HG03064 (cell line): ENCODE measurements around the gene BIRC2.
A peak's percentile ranks its signal among the peaks of the same experiment; 100 is the strongest.
"Not testable (repeated sequence)": the region's sequence is repeated elsewhere in the genome, so short reads cannot be mapped to it uniquely, and the experiment has no call there.

Experiments used
- ATAC-seq: cut with Tn5 transposase; IDR thresholded peaks from one replicate; pipeline ENCODE4 v1.9.1; 2021; ENCODE audit warnings: low read depth; ENCODE audit not compliant: unreplicated experiment

The BIRC2 gene

DNA sequence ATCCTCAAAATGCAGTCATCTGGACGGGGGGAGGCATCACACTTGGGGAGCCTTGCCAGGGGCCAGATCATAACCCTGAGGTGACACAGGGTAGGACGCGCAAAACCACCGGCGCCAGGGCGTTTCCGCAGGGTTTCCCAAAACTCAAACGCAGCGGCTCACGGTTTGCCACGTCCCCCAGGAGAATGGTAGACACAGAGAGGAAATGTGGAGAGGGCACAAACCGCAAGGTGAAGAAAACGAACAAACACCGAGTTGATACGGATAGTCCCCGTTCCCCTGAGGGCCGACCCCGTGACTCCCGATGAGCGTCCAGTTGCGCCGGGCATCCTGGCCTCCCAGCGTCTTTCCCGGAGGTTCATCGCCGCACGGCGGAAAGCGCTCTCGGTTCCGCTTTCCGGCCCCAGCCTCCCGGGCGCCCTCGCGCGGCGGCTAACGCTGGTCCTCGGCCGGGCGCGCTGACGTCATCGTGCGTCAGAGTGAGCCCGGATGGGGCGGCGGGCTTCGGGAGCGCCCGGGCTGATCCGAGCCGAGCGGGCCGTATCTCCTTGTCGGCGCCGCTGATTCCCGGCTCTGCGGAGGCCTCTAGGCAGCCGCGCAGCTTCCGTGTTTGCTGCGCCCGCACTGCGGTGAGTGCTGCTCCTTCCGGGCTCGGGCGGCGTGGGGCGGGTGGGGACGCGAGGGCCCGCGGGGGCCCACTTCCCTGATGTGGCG is at the start of gene BIRC2:
TSS of gene BIRC2 (plus strand) at position 467 of the 714 bp plus-strand sequence. CDS start 2,641 bp downstream, outside the sequence.
- peak; percentile 82 for ATAC-seq

DNA sequence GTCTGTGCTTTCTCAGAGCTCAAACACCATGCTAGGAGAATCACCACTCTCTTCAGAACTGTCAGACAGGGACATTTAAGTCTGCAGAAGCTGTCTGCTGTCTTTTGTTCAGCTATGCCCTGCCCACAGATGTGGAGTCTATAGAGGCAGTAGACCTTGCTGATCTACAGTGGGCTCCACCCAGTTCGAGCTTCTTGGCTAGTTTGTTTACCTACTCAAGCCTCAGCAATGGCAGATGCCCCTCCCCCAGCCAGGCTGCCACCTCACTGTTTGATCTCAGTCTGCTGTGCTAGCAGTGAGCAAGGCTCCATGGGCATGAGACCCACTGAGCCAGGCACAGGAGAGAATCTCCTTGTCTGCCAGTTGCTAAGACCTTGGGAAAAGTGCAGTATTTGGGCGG is 46.2 kb upstream of the BIRC2 start:
- ATAC-seq: not testable (repeated sequence)

DNA sequence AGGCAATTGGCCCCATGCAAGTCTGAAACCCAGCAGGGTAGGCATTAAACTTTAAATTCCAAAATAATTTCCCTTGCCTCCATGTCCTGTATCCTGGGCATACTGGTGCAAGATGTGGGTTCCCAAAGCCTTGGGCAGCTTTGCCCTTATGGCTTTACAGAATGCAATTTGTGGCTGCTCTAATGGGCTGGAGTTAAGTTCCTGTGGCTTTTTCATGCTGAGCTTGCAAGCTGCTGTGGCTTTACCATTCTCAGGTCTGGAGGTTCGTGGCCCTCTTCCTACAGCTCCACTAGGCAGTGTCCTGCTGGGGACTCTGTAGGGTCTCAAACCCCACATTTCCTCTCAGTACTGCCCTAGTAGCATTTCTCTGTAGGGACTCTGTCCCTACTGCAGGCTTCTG is 44.8 kb upstream of the BIRC2 start:
- ATAC-seq: no peak

DNA sequence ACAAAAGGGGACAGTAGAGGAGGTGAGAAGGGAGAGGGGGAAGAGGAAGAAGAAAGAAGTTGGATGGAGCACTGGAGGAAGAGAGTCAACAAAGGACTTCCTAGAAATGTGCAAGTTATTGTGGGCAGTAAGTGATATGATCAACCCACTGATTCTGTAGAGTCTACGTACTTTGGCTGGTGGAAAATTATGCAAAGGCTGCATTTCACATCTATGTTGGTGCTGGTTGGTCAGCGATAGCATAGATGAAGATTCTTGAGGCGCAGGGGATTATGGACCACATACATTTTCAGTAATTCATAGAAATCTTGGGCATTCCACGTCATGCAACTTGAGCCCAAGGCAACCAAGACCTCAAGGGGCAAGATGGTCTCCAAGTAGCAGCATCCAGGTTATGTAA is 42.3 kb upstream of the BIRC2 start:
- ATAC-seq: no peak

DNA sequence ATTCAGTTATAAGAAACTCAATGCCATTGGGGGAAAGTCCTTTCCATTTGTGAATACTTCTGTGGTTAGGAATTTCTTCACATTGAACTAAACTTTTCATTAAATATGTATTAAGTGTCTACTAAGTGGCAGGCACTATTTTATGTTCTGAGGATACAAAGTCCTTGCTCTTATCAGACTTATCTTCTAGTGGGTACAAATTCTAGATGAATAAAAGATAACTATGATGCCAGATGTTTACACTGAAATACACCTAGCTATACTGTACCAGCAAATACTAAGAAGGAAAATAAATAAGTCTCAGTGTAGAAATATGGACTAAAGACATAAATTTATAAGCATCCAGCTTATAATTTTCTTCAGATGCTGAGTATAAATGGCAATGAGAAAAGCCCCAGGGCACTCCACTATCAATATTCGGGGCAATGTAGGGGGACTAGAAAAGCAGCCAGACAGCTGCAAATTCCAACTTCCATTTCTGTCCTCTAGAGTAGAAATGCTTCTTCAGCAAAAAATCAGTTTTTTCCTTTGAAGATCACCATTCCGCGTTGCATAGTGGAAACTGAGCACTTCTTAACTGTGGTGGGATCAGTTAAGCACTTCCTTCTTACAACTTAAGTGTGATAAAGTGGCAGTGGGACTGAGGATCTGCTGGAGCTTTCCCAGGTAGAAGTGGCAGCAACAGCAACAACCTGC is 41.5 kb upstream of the BIRC2 start:
- no peak for ATAC-seq

DNA sequence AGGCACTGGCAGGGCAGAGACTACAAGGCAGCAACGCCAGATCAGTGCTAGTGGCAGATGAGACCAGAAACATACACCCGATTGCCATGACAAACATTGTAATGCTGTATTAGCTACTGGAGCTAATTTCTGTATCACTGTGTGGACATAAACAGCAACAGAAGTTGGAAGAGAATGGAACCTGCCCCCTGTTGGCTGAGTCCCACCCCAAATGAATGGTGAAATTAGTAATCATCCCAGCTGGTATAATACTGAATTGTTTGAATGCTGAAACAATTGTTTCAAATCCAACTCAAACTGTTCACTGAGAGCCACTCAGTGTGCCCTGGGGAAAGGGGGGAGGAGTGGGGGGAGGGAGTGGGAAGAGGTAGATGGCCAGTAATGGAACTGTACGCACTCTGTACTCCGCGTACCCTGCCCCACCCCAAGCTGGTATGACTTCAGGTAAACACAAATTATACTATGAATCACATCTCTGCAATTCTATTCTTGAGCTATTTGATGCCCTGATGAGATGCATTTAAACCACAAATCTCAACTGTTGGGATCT is 40.9 kb upstream of the BIRC2 start:
- no peak for ATAC-seq

DNA sequence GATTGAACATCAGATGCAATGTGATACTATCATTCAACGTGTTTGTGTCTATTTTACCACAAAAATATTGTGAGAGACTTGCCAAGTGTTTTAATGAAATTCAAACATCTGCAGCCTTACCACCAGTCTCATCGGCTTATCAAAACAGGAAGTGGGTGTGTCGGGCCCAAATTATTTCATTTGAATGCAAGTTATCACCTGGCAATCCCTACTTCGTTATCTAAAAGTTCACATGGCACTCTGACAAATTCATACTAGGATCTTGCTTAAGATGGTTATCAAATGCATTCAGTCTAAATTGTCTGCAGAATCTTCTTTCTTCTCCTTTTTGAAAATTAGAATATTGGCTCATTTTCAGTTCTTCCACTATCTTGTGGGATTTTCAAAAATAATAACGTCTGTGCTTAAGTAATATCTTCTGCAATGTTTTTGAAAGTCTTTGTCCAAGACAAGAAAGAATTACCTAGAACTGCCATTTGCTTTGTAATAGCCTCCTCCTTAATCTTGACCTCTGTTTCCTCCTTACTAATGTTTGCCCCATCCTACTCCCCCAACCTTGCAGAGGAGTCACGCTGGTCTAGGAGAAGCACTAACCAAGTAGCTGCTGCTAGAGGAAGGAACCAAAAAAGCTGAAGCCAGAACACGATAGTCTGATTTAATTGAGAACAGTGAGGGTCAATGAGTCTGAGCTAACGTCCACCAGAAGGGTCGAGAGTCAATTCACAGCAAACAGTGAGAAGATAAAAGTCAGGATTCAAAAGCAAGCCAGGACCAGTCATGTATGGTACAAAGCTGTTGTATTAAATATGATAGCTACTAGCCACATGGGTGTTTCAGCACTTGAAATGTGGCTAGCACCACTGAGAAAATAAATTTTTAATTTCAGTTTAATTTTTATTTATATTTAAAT is 39.9 kb upstream of the BIRC2 start:
- no peak for ATAC-seq

DNA sequence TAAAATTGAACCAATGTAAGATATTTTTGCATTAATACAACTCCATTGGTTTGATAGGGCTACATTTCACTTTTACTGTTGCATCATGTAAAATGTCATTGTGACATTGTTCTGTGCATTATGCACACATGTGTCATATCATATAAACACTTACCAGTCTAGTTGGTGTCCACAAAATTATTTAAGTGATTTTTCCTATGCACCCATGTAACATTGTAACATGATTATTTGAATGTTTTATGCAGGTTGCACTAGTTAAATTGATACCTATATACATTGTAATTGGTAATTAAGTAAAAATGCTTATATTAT is 39.3 kb upstream of the BIRC2 start:
- no peak for ATAC-seq

DNA sequence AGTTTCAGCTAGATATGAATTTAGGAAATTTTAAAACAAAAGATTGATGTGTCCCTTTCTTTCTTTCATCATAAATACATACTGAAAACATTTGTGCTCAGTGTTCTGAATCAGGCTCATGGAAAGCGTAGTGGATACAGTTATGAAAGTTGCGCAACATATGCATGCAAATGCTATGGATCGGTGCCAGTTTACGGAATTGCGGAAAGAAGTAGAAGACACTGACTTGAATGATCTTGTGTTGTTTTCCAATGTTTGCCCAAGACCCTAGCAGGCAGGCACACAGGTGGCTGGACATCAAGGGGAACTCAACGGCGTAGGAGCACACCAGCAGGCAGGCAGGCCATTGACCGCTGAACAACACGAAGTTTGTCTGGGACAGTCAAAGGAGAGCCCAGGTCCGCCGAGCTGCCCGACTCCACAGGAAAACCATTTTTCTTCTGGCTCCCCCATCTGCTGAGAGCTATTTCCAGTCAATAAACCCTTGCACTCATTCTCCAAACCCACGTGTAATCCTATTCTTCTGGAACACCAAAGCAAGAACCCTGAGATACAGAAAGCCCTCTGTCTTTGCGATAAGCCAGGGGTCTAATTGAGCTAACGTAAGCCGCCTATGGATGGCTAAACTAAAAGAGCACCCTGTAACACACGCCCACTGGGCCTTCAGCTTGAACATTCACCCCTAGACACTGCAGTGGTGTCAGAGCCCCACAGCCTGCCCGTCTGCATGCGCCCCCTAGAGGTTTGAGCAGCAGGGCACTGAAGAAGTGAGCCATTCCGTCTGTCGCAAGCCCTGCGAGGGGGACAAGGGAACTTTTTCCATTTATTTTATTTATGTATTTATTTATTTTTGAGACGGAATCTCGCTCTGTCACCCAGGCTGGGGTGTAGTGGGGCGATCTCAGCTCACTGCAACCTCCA is 37.1 kb upstream of the BIRC2 start:
- no peak for ATAC-seq

DNA sequence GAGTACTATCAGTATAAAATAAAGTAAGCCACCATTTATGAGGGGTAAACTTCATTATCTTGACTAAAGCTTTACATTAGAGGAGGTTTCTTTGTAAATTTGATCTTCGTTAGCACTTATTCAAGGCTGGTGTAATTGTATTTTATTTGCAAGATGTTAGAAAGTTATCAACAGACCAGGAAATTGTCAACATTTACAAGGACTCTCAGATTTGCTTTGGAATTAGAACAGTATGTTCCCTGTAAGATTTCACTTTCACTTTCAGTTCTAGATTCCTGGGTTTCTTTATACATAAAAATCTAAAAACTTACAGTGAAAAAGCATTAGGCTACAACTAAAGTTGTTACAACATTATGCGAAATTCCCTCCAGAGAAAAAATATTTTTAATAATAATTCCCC is 34.3 kb upstream of the BIRC2 start:
- ATAC-seq: no peak

DNA sequence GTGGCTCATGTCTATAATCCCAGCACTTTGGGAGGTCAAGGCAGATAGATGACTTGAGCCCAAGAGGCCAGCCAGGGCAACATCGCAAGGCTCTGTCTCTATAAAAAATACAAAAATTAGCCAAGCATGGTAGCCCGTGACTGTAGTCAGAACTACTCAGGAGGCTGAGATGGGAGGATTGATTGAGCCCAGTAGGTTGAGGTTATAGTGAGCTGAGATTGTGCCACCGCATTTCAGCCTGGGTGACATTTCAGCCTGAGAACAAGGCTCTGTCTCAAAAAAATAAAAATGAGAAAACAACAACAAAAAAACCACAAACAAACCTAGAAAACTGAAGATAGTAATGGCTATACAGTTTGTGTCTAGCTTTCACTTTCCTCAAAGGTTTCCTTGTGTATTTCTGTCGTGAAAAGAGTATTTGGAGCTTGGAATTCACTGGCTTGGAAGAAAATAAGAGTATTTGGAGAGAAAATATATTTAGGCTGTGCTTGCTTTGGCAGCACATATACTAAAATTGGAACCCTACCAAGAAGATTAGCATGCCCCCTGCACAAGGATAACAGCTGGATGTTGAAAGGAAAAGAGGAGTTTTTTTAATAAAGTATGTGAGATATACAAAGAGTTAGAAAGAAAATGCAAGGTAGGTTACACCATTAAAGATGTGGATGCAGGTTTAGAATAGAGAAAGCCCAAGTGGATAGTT is 33.6 kb upstream of the BIRC2 start:
- ATAC-seq: no peak

DNA sequence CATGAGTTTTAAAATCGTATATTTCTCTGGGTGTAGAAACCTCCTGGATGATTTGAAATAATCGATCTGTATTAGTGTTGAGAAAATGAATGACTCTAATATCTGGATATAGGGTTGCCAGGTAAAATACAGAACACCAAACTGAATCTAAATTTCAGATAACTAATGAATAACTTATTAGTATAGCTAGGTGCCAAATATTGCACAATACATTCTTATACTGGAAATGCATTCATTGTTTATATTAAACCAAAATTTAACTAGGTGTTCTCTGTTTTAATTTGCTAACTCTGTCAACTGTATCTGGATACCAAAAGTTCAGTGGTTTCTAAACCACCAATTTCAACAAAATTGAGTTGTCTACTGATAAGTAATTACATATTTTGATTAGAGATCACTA is 32.2 kb upstream of the BIRC2 start:
- no peak for ATAC-seq

DNA sequence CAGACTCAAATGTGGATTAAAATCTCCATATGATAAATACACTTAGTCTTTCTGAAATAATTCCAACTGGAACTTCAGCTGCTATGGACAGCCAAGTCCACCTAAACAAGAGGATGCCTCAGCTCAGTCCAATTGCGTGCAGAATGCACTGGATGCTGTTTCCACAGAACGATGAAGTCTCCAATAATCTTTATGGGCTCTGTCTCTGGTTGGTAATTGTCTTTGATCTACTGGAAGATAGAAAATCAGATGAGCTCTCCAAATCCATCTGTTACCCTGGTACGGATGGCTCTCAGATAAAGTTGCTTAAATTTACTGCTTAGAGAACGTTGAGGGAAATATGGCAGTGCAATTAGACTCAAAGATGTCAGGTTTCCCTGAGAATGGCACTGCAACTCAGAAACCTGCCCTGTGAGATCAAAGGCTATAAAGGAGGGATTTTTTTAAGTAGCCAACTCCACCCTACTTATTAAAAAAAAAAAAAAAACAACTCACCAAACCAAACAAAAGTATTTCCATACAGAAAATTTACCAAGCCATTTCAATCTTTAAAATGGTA is 30.6 kb upstream of the BIRC2 start:
- no peak for ATAC-seq

DNA sequence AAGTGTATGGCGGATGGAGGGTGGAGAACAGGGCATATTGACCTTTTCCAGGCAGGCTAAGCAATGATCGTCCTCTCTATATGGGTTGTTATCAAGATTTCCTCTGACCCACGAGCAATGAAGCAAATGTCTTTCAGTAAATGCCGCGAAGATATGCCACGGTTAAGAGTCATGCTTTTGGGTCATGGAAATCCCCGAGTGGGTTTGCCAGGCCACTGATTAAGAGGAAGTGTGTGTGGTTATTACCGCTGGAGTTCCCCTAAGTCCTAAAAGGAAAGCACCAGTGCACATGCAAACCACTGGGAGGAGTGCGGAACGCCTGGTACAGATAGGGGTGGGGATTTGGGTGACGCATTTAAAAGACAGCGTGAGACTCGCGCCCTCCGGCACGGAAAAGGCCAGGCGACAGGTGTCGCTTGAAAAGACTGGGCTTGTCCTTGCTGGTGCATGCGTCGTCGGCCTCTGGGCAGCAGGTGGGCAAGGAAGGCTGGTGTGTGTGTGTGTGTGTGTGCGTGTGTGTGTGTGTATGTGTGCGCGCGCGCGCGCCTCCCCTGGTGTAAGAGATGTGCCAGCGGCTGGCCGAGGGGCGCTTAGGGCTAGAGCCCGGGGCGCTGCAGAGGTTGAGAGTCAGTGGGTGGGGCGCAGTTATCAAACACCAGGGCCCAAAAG is 29.8 kb upstream of the BIRC2 start, which contains the start of gene BIRC3:
TSS of gene BIRC3 (plus strand) at position 386 of the 669 bp plus-strand sequence. CDS start 7,026 bp downstream, outside the sequence.
- ATAC-seq: peak; percentile 74

DNA sequence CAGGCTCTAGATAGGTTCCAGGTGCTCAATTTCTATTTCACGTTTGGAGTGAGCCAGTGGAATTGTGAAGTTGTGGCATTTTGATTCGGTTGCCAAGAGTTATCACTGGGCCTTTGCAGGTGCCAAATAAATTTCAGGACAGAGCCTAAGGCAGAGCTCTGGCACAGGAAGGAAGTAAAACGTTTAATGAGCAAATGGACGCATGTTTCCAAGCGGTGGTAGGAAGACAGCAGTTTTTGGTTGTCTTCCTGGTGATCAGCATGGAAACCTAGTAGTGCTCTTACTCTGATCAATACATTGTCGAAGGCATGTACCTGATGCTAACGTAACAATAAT is 29.3 kb upstream of the BIRC2 start:
- peak; percentile 1 for ATAC-seq

DNA sequence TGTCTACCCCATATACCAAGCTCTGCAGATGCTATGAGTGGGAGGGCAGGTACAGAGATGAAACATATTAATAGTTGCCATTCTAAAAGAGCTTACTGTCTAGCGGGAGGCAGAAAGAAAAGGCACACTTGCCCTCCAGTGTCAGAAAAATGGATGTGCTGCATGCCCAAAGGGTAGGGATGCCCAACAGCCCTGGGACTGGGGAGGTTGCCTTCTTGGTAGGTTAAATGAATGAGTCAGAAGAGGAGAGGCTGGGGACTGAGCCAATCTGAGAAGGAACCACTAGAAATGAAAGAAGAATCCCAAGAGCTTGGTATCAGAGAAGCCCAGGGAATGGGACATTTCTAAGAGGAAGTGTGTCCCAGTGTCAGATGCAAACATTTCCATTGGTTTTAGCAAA is 28.5 kb upstream of the BIRC2 start:
- ATAC-seq: no peak

DNA sequence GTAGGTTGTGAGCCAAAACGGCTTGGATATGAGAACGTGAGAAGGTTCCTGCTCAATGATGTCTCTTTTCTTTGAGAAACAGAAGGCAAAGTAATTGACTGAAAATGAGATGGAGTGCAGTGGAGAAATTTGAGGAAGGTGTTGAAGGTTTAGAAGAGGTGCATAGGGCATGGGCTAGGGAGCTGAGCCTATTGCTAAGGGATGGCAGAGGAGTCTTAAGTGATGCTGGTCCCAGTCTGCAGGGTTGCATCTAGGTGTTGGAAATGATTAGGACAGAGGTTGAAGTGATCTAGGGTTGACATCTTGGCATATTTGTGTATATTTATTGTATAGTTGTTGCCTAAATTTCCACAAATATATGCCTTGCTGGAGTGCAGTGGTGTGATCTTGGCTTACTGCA is 27.5 kb upstream of the BIRC2 start:
- ATAC-seq: no peak

DNA sequence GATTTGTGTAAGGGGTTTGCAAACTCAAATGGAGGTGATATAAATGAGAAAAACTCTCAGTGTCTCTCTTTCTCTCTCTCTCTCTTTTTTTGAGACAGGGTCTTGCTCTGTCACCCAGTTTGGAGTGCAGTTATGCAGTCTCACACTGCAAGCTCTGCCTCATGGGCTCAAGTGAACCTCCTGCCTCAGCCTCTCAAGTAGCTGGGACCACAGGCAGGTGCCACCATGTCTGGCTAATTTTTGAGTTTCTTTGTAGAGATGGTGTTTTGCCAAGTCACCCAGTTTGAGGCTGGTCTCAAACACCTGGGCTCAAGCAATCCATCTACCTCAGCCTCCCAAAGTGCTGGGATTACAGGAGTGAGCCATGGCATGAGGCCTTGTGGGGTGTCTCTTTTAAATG is 26.8 kb upstream of the BIRC2 start:
- ATAC-seq: no peak

DNA sequence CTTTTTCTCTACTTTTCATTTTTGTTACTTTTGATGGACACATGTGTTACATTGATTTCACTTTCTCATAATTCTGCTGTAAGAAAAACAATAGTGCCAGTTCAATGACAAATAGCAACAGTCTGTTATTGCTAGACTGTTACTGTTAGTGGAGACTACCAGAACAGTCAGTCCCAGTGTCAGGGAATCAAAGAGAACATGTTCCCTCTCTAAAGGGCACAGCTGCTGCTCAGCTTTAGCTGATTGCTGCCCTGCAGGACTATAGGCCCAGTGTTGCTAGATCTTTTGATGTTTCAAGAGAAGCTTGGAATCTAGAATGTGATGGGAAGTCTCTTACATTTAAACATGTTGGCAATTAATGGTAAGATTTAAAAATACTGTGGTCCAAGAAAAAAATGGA is 26.3 kb upstream of the BIRC2 start:
- no peak for ATAC-seq
